ENCODE measurements around the gene FILIP1L.

- no peak for TF ChIP-seq CTCF (IDR thresholded peaks at IDR 0.05)
- TF ChIP-seq POLR2A (IDR thresholded peaks at IDR 0.05) = no peak
Measured at GRCh38 chr3:99855900-99856299, 258.4 kb downstream of the FILIP1L start.

All from heart left ventricle (tissue), 13 donors.